K562 (cell line): Measurements from ENCODE around the gene ATXN1. TPM values are rescaled to one million over a fixed set of nuclear protein-coding genes. Genes with fewer than 3 reads are reported as not detected.

Experiments used
- ATAC-seq: fragments of 200-7000 bp; cut with Tn5 transposase; 3 replicates; pipeline ENCODE4 v1.9.1; 2020; ENCODE audit warnings: moderate library complexity
- BruUV-seq: library from RNA; stranded (reverse); fragments of 400-500 nt; replicated peaks from 2 replicates; lab custom pipeline; 2021; lab: Mats Ljungman, UMichigan
- CTCF ChIA-PET: fragments of 300-600 bp; formaldehyde crosslinking; extraction: SDS; loops from one replicate; lab custom pipeline; 2021; ENCODE audit warnings: low intra/inter-chr PET ratio; lab: Yijun Ruan, JAX
- POLR2A ChIA-PET: fragments of 300-600, 350-650 bp; sonication (Branson Sonifier 250); formaldehyde crosslinking; extraction: SDS; loops from one replicate; lab custom pipeline; 2021; ENCODE audit warnings: antibody characterized with exemption, inconsistent platforms; lab: Yijun Ruan, JAX
- DNase-seq, 4 experiments: peaks; one replicate each; pipeline versions ENCODE4 v3.0.0 to v3.0.0-alpha.2; 2011 to 2018; ENCODE audit warnings: low spot score in 3 of 4, mixed read lengths in 3 of 4; ENCODE audit errors: extremely low read depth in 1 of 4
- FAIRE-seq: peaks from 2 replicates; lab custom pipeline; 2011; peaks lifted over from hg19 to GRCh38; lab: Jason Lieb, UNC
- H2AFZ ChIP-seq: 2 replicates; pipeline ENCODE4 v1.6.0; 2011; ENCODE audit warnings: low read depth, low read length, control low read depth, inconsistent platforms
- H3K27ac ChIP-seq: fragments of 200-600 bp; 3 replicates; pipeline ENCODE4 v1.8.0; 2011; ENCODE audit warnings: low read depth, mild to moderate bottlenecking, control low read depth, inconsistent platforms, low read length, moderate library complexity, mixed read lengths; ENCODE audit errors: extremely low read depth
- H3K27me3 ChIP-seq, 2 experiments: fragments of 300-600 bp in 1 of 2; 2 replicates in 1 of 2; 3 replicates in 1 of 2; pipeline versions ENCODE4 v1.6.0 to v1.8.0; 2011; ENCODE audit warnings: inconsistent platforms in 2 of 2, low read length in 2 of 2, mild to moderate bottlenecking in 1 of 2, mixed read lengths in 1 of 2, moderate library complexity in 1 of 2; ENCODE audit not compliant: control insufficient read depth in 2 of 2, insufficient read depth in 2 of 2
- H3K36me3 ChIP-seq: fragments of 300-600 bp; 3 replicates; pipeline ENCODE4 v1.8.0; 2011; ENCODE audit warnings: mild to moderate bottlenecking, low read length, inconsistent platforms; ENCODE audit not compliant: control insufficient read depth, insufficient read depth
- H3K4me1 ChIP-seq, 2 experiments: fragments of 200-600 bp in 1 of 2; replicated peaks in 1 of 2; 2 replicates in 1 of 2; 3 replicates in 1 of 2; pipeline versions ENCODE4 v1.5.1 to v1.8.0; 2011; ENCODE audit warnings: inconsistent platforms in 2 of 2, low read length in 2 of 2, mild to moderate bottlenecking in 1 of 2, mixed read lengths in 1 of 2, moderate library complexity in 1 of 2; ENCODE audit not compliant: control insufficient read depth in 2 of 2, insufficient read depth in 2 of 2
- H3K4me2 ChIP-seq: 2 replicates; pipeline ENCODE4 v1.6.1; 2011; ENCODE audit warnings: low read length, control low read depth, inconsistent platforms, mixed read lengths; ENCODE audit not compliant: insufficient read depth
- H3K4me3 ChIP-seq: fragments of 200-600 bp; sonication (generic), shearing (Covaris generic); 2 replicates; pipeline ENCODE4 v1.5.1; 2016; ENCODE audit warnings: control low read depth, inconsistent platforms
- H3K79me2 ChIP-seq: fragments of 200-600 bp; 3 replicates; pipeline ENCODE4 v1.8.0; 2011; ENCODE audit warnings: low read length, inconsistent platforms; ENCODE audit not compliant: control insufficient read depth, insufficient read depth
- H3K9ac ChIP-seq, 2 experiments: 2 replicates each; pipeline versions ENCODE4 v1.6.0 to v1.6.1; 2011; ENCODE audit warnings: low read depth in 2 of 2, low read length in 2 of 2, control low read depth in 1 of 2, inconsistent platforms in 1 of 2, mild to moderate bottlenecking in 1 of 2, mixed read lengths in 1 of 2; ENCODE audit not compliant: insufficient read depth in 1 of 2
- H3K9me1 ChIP-seq: one replicate; pipeline ENCODE4 v1.6.0; 2011; ENCODE audit warnings: inconsistent platforms, mild to moderate bottlenecking, low read length, moderate library complexity; ENCODE audit not compliant: control insufficient read depth, insufficient read depth
- H3K9me3 ChIP-seq: replicated peaks from 2 replicates; pipeline ENCODE4 v1.5.1; 2011; ENCODE audit warnings: low read depth, low read length, inconsistent platforms; ENCODE audit not compliant: control insufficient read depth, insufficient read depth
- H4K20me1 ChIP-seq: replicated peaks from 2 replicates; pipeline ENCODE4 v1.6.1; 2011; ENCODE audit warnings: low read length, inconsistent platforms, mixed read lengths; ENCODE audit not compliant: control insufficient read depth, insufficient read depth
- PTBP1 ChIP-seq: fragments of 200-400 bp; formaldehyde crosslinking; IDR thresholded peaks from 2 replicates; pipeline ENCODE4 v1.6.1; 2017; ENCODE audit warnings: low read depth, low read length
- RBM25 ChIP-seq: fragments of 200-400 bp; formaldehyde crosslinking; IDR thresholded peaks from 2 replicates; pipeline ENCODE4 v1.6.1; 2018; ENCODE audit warnings: low read length, low read depth, moderate library complexity; ENCODE audit not compliant: severe bottlenecking
- SFPQ ChIP-seq: fragments of 200-400 bp; formaldehyde crosslinking; IDR thresholded peaks from 2 replicates; pipeline ENCODE4 v1.6.1; 2017; ENCODE audit warnings: mild to moderate bottlenecking, low read depth, low read length, moderate library complexity
- STAG1 ChIP-seq: sonication (generic); formaldehyde crosslinking; IDR thresholded peaks from 2 replicates; pipeline ENCODE4 v1.5.0; 2020; ENCODE audit warnings: missing genetic modification reagents, borderline replicate concordance
- ZHX1 ChIP-seq: fragments of 150-350 bp; conservative IDR thresholded peaks from 2 replicates; pipeline ENCODE4 v1.6.1; 2014; ENCODE audit warnings: low read length
- WGBS: fragments of 100-300 bp; shearing (Covaris generic); methylation state at CpG from one replicate; pipeline ENCODE4 v1.1.6; 2016; ENCODE audit warnings: low coverage, mixed read lengths; ENCODE audit not compliant: insufficient coverage; ENCODE audit errors: missing lambda C conversion rate; 5-methylcytosine and 5-hydroxymethylcytosine counted together
- in situ Hi-C: fragments of 300-500 bp; cut with MboI; formaldehyde crosslinking; loops from 4 replicates; pipeline ENCODE4 v1.15.0; 2018; ENCODE audit warnings: inconsistent platforms, mixed read lengths
- intact Hi-C: fragments of 100-400 bp; cut with micrococcal nuclease; formaldehyde crosslinking; loops from 2 replicates; pipeline ENCODE4 v1.14.2; 2022
- polyA plus RNA-seq, 8 experiments: library from polyadenylated mRNA; depleted of rRNA in 4 of 8; stranded (reverse) in 5 of 8; unstranded in 3 of 8; fragments of >200 nt; fragmentation: Nextera tagmentation in 2 of 8; fragmentation: Illumina TruSeq in 1 of 8; extraction: Ambion mirVana in 2 of 8; extraction: Trizol in 1 of 8; gene quantifications; 2 replicates each; pipeline versions ENCODE4 v1.2.1 to v1.2.3, GENCODE V29; 2011 to 2014; ENCODE audit warnings: inconsistent platforms in 1 of 8, missing spikeins in 1 of 8
- total RNA-seq, 7 experiments: library from RNA; depleted of rRNA in 6 of 7; stranded (reverse); fragments of >200 nt in 6 of 7; fragmentation: Illumina TruSeq in 2 of 7; extraction: Trizol in 2 of 7; gene quantifications; 2 replicates each; pipeline versions ENCODE4 v1.2.1 to v1.2.3, GENCODE V29; 2011 to 2021; ENCODE audit warnings: low replicate concordance in 1 of 7
- TF ChIP-seq, protein P1 (sequence below): sonication (generic); formaldehyde crosslinking; IDR thresholded peaks from 2 replicates; pipeline ENCODE4 v1.8.1; 2023; ENCODE audit warnings: mild to moderate bottlenecking, missing genetic modification reagents

The ATXN1 gene
- total and polyA plus RNA-seq, 9 of the 15 experiments (the other 6 are each of a cell fraction or from before 2014, with no cell fraction given) = under 0.01 to 1.2 (median 0.58) TPM

- no TSS peak for BruUV-seq
- Histone ChIP-seq H3K4me2 (no peak overlapping the region), H2AFZ (no peak overlapping the region), H3K36me3 (no peaks in the 10 kb centered on the region), H3K9me3 (no peaks in the 10 kb centered on the region), H3K4me1 (no peaks in the 10 kb centered on the region), H3K9ac (no peak overlapping the region), H3K79me2 (no peaks in the 10 kb centered on the region), H4K20me1 (no peaks in the 10 kb centered on the region), H3K9me1 (no peaks in the 10 kb centered on the region), H3K27me3 (peaks cover 26 to 30% of the 10 kb centered on the region in 2 experiments), H3K4me3 (no peak overlapping the region), H3K27ac (no peak overlapping the region)
- FAIRE-seq = no peak
- intact Hi-C loops (no loop called here), in situ Hi-C loops (no loop called here)
- ChIA-PET CTCF (no interaction called here), POLR2A (interaction anchor here (1.4 to 1.7 kb wide), 2 partner anchors 13 to 19 kb away, joined by 3 to 5 read pairs; no protein-coding TSS in a partner anchor)
- no peak for ATAC-seq
- DNase-seq = no peak
- WGBS = 3% methylated on average over 10 of the region's 10 CpGs
- TF ChIP-seq STAG1 (CRISPR knock-in tag) = no peak
Measured at GRCh38 chr6:16419636-16420336, 341.5 kb downstream of the ATXN1 start.

- Histone ChIP-seq H2AFZ (no peak overlapping the region), H4K20me1 (no peaks in the 10 kb centered on the region), H3K4me3 (no peak overlapping the region), H3K36me3 (no peaks in the 10 kb centered on the region), H3K27me3 (peaks cover 12 to 19% of the 10 kb centered on the region in 2 experiments), H3K9me1 (no peaks in the 10 kb centered on the region), H3K9me3 (no peaks in the 10 kb centered on the region), H3K79me2 (no peaks in the 10 kb centered on the region), H3K4me1 (no peaks in the 10 kb centered on the region), H3K4me2 (no peak overlapping the region), H3K9ac (no peak overlapping the region), H3K27ac (no peak overlapping the region)
- intact Hi-C loops = no loop called here
- in situ Hi-C loops = no loop called here
- POLR2A ChIA-PET = no interaction called here
- DNase-seq (no peak), ATAC-seq (no peak), FAIRE-seq (no peak)
- CTCF ChIA-PET = interaction anchor here (0.5 kb wide), 1 partner anchor 50 kb away, joined by 3 read pairs; no protein-coding TSS in a partner anchor
- 0% methylated on average over 2 of the region's 2 CpGs for WGBS
- BruUV-seq = no TSS peak
- TF ChIP-seq SFPQ (no peak), PTBP1 (no peak), ZHX1 (no peak), RBM25 (no peak)
- TF ChIP-seq, protein P1, sequence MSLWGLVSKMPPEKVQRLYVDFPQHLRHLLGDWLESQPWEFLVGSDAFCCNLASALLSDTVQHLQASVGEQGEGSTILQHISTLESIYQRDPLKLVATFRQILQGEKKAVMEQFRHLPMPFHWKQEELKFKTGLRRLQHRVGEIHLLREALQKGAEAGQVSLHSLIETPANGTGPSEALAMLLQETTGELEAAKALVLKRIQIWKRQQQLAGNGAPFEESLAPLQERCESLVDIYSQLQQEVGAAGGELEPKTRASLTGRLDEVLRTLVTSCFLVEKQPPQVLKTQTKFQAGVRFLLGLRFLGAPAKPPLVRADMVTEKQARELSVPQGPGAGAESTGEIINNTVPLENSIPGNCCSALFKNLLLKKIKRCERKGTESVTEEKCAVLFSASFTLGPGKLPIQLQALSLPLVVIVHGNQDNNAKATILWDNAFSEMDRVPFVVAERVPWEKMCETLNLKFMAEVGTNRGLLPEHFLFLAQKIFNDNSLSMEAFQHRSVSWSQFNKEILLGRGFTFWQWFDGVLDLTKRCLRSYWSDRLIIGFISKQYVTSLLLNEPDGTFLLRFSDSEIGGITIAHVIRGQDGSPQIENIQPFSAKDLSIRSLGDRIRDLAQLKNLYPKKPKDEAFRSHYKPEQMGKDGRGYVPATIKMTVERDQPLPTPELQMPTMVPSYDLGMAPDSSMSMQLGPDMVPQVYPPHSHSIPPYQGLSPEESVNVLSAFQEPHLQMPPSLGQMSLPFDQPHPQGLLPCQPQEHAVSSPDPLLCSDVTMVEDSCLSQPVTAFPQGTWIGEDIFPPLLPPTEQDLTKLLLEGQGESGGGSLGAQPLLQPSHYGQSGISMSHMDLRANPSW (CRISPR knock-in tag) = no peak
Measured at GRCh38 chr6:16418151-16418550, 343.1 kb downstream of the ATXN1 start.
